Measurements from ENCODE around the gene MPHOSPH9.
A peak's percentile ranks its signal among the peaks of the same experiment; 100 is the strongest.

The MPHOSPH9 gene, protein sequence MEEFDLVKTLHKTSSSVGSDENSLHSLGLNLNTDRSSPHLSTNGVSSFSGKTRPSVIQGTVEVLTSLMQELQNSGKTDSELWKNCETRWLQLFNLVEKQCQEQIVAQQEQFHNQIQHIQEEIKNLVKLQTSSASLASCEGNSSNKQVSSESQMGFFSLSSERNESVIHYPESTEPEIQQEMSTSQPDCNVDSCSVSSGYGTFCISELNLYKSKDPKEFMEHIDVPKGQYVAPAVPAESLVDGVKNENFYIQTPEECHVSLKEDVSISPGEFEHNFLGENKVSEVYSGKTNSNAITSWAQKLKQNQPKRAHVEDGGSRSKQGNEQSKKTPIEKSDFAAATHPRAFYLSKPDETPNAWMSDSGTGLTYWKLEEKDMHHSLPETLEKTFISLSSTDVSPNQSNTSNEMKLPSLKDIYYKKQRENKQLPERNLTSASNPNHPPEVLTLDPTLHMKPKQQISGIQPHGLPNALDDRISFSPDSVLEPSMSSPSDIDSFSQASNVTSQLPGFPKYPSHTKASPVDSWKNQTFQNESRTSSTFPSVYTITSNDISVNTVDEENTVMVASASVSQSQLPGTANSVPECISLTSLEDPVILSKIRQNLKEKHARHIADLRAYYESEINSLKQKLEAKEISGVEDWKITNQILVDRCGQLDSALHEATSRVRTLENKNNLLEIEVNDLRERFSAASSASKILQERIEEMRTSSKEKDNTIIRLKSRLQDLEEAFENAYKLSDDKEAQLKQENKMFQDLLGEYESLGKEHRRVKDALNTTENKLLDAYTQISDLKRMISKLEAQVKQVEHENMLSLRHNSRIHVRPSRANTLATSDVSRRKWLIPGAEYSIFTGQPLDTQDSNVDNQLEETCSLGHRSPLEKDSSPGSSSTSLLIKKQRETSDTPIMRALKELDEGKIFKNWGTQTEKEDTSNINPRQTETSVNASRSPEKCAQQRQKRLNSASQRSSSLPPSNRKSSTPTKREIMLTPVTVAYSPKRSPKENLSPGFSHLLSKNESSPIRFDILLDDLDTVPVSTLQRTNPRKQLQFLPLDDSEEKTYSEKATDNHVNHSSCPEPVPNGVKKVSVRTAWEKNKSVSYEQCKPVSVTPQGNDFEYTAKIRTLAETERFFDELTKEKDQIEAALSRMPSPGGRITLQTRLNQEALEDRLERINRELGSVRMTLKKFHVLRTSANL

DNA sequence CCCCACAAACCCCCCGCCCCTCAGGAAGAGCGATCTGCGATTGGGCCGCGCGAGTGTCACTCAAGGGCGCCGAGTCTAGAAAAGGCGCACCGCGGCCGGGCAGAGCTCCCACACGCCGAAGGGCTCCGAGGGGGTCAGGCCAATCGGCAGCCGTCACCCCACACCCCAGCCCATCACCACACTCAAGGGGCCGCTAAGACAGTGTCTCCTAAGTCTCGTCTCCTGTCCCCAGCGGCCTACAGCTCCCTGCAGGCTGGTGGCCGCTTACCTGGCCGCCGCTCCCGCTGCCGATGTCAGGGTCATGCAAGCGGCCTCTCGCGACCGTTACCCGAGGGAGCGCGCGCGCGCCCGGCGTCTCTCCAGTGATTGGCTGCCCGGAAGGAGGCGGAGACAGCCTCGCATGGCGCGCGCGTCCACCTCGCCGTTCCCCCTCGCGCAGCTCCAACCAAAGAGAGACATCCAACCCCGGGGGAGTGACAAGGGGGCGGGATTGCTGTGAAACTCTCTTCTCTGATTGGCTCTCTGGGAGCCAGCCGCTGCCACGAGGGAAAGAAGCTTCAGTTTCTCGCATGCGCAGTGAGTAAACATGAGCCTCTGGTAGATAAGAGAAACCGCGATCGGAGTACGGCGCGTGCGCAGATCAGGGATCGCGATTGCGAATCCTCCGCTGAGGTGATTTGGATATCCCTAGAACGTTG lies at the start of gene MPHOSPH9, which contains the start of gene MTRFR:
TSS of gene MPHOSPH9 (minus strand) at position 335 of the 698 bp plus-strand sequence. CDS start 2,777 bp downstream, outside the sequence.
TSS of gene MTRFR (plus strand) at position 630 of the 698 bp plus-strand sequence. CDS start 20,239 bp downstream, outside the sequence.
- peak; percentile 98 for DNase-seq (ENCODE audit: low read depth in 2 of 2)

DNA sequence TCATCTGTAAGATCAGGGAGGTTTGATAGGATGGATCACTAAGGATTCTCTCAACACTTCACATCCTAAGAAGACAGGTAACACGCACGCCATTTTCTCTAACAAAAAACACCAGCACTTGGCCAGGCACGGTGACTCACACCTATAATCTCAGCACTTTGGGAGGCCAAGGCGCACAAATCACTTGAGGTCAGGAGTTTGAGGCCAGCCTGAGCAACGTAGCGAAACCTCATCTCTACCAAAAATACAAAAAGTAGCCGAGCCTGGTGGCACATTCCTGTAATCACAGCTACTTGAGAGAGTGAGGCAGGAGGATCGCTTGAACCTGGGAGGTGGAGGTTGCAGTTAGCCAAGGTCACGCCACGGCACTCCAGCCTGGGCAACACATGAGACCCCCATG lies 49.2 kb upstream of the MPHOSPH9 start:
- no peak for DNase-seq (ENCODE audit: low read depth in 2 of 2)

DNA sequence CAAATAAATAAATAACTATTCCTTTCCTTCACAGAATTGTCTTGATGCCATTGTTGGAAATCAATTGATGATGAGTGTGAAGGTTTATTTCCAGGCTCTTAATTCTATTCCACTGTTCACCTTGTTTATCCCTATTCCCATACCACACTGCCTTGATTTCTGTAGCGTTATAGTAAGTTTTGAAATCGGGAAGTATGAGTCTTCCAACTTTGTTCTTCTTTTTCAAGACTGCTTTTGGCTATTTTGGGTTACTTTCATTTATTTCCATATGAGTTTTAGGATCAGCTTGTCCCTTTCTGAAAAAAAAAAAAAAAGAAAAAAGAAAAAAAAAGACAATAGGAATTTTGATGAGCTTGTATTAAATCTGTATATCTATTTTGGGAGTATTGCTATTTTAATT lies 48.0 kb upstream of the MPHOSPH9 start:
- DNase-seq (ENCODE audit: low read depth in 2 of 2), result no peak

DNA sequence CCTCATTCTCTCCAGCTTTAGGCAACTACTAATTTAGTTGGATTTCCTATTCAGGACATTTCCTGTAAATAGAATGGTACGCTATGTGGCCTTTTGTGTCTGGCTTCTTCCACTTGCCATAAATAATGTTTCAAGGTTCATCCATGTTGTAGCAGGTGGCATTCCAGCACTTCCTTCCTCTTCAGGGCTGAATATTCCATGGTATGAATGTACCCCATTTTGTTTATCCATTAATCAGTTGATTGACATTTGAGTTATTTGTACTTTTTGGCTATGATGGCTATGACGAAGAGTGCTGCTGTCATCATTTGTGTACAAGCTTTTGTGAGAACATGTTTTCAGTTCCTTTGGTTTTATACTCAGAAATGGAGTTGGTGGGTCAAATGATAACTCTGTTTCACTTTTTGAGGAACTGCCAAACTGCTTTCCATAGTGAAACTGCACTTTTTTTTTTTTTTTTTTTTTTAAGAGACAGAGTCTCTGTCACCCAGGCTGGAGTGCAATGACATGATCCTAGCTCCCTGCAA lies 45.2 kb upstream of the MPHOSPH9 start:
- no peak for DNase-seq (ENCODE audit: low read depth in 2 of 2)

DNA sequence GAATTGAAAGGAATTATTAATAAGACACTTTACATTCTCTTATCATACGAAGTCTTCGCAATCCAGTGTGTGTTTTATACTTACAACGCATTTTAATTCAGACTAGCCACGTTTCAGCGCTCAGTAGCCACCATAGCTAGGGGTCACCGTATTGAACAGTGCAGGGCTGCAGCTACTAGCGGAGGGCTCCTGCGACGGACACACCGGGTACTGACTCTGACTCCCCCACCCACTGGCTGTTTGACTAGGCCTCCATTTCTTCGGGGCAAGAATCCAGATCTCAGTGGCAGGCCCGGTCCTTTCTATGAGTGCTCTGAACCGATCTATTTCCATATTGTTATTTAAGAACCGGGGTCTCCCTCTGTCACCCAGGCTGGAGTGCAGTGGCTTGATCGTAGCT lies 40.2 kb upstream of the MPHOSPH9 start:
- DNase-seq (ENCODE audit: low read depth in 2 of 2), result no peak

DNA sequence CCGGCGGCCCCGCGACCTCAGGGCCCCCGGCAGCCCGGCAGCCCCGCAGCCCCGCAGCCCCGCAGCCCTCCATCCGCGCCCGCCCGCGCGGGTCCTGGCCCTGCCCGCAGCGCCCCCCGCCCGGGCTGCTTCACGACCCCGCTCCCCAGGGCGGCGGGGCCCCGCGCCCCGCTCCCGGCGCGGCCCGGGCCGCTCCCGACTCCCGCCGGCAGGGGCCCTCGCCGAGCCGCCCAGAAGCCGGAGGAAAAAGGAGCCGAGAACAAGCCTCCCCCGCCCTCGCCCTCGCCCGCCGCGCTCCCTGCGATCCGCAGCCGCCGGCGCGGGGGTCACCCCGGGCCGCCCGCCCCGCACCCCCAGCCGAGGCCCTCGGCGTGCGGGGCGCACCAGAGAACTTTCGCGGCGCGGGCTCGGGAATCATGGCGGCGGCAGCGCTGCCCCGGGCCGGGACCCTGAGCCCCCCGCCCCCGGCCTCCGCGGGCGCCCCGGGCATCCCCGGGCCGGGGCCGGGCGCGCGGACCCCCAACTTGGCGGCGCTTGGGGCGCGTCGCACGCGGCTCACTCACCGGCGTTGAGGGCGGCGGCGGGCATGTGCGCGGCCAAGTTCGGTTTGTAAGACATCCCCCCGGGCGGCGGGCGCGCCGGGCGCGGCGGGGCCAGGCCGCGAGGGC lies 38.2 kb upstream of the MPHOSPH9 start:
- peak; percentile 55 to 70 for DNase-seq (ENCODE audit: low read depth in 2 of 2)

DNA sequence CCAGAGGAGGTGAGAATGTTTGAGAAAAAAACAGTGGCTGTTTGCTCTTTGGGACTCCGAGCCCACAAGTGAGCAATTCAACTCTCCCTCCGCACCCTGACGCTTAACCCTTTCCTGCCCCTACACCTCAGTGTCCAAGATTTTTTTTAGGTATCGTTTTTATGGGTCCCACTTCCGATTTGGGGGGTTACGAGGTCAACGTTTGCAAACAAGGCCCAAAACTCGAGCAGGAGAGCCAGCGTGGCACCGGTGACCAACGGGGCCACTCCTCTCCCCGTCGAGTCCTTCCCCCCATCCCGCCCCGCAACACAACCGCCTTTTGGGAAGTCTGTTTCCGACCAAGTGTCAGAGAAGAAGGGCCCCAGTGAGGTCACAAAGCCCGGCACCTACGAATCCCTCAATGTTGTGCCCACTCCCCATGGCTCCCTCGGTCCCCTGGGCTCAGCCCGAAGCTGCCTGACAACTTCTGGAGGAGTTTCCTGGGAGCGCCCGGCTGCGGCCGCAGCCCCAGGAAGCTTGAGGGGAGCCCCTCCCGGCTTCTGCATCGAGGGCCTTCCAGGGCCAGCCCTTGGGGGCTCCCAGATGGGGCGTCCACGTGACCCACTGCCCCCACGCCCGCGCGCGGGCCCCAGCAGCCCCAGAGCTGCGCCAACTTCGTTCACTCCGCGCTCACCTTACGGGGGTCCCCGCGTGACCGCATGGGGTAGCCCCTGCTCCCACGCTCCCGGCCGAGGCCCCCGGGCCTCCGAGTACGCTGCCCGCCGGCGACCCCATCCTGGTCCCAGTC lies 37.5 kb upstream of the MPHOSPH9 start:
- DNase-seq (ENCODE audit: low read depth in 2 of 2), result no peak

DNA sequence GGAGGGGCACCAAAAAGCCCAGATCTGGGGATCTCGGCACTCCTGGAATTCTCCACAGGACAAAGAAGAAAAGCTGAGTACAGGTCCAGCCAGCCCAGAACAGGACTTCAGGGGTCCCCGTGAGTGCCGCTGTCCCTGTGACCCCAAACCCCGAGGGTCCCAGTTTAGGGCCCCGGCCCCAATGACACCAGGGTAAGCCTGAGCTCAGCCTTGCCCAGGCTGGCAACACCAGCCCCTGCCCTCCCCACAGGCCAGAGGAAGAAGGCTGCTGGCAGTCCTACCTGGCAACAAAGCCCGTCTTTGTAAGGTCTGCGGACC lies 36.9 kb upstream of the MPHOSPH9 start:
- DNase-seq (ENCODE audit: low read depth in 2 of 2), result no peak

DNA sequence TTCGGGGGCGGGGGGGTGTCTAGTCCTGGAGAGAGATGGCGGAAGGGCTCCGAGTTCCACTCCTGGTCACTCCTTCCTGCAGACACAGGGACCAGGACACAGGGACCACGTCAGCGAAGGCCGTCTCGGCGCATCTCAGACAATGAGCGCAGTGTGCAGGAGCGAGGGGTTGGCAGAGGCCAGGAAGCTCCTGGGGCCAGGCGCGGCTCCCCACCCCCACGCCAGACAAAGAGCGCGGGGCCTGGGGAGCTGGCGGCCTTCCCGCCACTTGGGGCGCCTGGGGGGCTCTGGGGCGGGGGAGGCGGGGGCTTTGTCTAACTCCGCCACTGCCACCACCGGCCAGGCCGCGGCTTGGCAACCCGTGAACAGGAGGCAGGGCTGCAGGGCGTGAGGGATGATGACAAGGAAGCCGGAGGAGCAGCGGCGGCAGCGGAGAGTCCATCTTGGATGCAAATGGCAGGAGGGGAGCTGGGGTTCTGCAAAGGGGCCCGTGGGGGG lies 36.5 kb upstream of the MPHOSPH9 start:
- DNase-seq (ENCODE audit: low read depth in 2 of 2), result no peak

DNA sequence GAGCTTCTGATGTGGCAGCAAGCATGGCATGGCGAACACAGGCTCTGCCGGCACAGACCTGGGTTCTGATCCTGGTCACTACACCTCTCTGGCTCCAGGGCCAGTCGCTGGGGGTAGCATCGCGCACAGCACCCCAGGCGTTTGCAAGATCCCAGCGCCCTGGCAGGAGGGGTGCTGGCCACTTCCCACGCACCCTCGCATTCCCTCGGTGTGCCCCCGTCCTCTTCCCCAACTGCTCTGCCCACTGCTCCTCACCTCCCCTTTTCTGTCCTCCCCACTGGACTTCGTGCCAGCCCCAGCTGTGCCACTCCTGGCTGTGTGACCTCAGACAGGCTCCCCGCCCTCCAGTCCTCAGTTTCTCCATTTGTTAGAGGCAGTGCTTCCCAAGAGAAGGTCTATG lies 35.9 kb upstream of the MPHOSPH9 start:
- no peak for DNase-seq (ENCODE audit: low read depth in 2 of 2)

DNA sequence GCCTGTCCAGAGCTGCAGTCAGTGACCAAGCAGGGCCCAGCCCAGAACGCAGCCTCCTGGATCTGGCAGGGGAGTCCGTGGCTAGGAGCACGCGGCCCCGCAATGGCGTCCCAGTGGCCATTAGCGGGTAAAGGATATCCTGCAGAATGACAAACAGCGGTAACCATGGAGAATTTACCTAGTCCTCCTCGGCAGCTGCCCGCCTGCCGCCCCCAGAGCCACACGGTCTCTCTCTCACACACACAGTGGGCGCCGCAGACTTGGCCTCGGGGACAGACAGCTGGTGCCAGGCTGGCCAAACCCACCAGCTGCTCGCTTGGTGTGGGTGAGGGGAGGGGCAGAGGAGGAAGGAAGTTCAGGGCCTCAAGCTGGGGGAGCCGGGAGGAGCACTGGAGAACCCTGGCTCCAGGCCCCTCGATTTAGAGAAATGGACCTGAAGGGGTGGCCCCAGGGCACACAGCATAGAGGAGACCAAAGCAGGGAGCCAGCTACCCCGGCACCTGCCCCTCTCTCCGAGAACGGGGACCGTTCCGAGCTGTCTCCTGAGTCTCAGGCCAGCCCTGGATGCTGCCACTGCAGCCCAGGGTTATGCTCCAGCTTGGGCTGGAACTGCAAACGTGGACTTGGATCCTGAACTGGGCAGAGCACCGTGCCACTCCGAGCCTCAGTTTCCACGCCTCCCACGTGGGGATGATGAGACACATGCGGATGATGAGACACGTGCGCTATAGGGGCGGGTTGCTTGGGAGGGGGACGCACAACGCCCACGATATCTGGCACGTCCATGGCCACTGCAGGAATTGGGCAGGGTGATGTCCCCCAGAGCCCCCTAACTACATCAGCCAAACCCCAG lies 35.3 kb upstream of the MPHOSPH9 start:
- no peak for DNase-seq (ENCODE audit: low read depth in 2 of 2)

DNA sequence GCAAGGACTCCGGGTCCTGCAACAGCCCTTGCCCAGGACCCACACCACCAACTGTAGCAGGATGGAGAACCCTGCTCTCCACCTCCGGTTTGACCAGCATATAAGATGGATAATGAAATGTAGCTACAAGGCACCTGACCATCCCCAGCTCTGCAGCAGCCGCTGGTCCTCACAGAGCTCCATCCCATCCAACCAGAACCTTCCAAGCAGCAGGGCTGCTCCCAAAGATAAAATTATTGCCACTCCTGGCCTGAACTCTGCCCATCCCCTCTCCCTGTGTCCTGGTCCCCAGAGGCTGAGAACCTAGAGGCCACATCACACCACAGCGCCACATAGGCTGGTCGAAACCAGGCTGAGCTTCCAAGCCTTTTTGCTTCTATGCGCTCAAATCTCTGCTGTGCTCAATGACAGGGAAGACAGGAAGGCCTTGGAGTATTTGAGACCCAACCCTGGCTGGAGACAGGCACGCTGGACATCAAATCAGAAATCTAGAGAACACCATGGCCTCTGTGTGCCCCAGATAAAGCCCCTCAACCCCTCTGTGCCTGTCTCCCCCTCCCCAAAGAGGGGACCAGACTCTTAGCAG lies 34.5 kb upstream of the MPHOSPH9 start:
- no peak for DNase-seq (ENCODE audit: low read depth in 2 of 2)

DNA sequence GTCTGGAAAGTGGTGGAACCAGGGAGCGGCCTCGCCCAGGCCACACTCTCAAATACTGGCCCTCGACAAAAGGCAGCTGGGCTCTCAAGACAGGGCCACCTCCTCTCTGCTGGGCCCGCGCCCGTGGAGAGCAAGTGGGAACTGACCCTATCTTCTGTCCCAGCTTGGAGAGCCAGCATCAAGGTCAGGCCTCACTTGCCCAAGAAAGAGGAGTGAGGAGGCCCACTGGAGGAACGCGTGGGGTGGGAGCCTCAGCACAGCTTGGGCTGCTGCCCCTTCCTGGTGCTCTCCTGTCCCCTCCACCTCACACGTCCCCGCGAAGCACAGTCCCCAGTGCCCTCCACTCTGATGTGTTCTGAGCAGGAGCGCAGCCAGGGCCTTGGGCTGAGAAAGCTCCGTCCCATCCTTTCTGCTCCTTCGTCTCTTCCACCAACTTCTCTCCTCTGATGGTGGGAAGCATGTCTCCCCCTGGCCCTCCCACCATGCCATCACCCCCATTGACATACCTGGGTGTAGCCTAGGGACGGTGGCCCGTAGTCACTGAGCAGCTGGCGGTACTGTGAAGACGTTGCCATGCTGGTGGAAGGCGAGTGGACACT lies 33.8 kb upstream of the MPHOSPH9 start:
- no peak for DNase-seq (ENCODE audit: low read depth in 2 of 2)

DNA sequence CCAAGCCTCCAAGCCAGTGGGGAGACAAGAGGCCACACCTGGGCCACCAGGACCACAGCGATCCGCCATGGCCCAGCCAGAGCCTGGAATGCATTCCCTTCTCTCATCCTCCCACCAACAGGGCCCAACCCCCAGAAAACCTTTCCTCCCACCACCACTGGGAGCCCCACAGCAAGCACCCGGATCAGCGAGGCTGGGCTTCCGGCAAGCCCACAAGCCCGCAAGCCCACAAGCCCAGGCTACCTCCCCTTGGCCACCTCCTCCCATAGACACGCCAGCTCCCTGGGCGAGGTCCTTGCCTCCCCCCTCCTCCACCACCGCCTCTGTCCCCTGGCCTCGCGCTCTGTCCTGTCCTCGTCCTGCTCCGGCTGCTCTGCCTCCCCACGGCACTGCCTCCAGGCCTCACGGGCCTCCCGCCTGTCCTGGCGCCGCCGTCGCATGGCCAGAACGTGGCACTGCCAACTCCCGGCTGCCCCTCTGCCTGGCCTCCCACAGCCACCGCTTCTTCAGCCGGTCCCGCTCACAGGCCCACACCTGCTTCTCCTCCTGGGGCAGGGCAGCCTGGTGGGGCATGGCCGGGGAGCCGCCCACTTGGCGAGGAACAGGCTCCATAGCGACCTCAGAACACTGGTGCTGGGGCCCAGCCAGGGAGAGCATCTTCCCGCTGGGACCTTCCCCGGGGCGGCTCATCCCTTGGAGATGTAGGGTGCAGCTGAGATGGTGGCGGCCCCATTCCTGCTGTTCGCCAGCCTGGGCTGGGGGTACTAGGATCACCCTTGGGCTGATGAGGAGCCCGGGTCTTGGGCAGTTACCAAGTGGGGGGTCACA lies 33.1 kb upstream of the MPHOSPH9 start:
- DNase-seq (ENCODE audit: low read depth in 2 of 2), result no peak

DNA sequence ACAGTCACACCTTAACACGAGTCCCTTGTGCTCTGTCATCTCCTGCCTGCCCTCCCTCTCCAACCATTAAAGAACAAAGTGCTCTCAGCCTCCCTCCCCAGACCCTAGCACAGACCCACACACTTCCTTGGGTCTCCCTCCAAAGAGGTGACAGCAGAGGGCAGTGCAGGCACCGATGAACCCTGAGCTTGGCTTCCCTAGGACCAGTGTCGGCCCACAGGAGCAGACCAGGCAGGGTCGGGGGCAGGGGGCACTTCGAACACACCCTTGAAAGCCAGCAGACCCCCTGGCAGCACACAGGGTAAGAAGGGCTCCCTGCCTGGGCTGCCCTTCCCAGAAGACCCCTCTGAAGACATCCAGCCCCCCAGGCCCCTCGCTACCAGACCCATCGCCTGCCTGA lies 31.7 kb upstream of the MPHOSPH9 start:
- DNase-seq (ENCODE audit: low read depth in 2 of 2), result no peak

DNA sequence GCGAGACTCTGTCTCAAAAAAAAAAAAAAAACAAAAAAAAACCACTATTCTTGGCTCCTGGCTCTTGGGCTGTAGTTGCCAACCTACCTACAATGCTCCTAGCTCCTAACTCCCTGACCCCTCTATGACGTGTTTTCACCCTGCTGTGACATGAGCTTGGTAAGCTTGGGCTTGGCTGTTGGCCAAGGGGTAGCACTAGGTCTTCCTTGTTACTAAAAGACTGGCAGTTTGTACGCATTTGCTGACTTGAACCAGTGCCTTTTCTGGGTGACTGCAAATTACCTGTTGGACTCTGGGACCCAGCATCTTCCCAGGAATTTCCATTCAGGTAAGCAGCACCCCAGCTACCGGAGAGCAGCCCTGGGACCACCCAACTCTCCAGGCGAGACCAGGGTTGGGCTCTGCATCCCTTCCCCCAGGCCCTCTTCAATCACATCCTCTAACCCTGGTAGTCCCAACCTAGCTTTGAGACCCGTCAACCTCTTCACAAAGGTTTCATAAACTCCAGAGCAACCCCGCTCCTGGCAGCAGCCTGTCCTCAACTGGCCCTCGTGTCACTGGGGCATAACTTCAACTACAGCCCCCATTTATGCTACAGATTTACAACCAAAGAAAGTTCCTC lies 30.4 kb upstream of the MPHOSPH9 start:
- no peak for DNase-seq (ENCODE audit: low read depth in 2 of 2)

DNA sequence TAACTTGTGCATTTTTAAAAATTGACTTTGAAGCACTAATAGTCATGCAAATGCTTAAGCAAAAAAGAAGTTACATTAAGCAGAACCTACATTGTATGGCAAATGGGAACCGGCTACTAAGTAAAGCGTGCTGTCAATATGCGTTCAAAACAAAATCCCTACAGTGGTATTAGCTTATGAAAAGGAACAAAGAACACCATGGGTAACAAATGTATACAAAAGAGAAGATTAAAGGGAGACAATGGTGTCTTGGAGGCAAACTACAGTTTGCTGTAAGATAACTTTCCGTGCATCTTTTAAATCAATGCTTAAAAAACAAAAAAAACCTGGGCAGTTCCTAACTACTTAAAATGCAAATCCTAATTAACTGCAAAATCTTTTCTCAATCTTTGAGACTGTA lies 28.3 kb upstream of the MPHOSPH9 start:
- DNase-seq (ENCODE audit: low read depth in 2 of 2), result no peak
